ENCODE results near the gene MSI2.

- TF ChIP-seq TEAD4 (IDR thresholded peaks at IDR 0.05), result no peak
- TF ChIP-seq, protein P1, sequence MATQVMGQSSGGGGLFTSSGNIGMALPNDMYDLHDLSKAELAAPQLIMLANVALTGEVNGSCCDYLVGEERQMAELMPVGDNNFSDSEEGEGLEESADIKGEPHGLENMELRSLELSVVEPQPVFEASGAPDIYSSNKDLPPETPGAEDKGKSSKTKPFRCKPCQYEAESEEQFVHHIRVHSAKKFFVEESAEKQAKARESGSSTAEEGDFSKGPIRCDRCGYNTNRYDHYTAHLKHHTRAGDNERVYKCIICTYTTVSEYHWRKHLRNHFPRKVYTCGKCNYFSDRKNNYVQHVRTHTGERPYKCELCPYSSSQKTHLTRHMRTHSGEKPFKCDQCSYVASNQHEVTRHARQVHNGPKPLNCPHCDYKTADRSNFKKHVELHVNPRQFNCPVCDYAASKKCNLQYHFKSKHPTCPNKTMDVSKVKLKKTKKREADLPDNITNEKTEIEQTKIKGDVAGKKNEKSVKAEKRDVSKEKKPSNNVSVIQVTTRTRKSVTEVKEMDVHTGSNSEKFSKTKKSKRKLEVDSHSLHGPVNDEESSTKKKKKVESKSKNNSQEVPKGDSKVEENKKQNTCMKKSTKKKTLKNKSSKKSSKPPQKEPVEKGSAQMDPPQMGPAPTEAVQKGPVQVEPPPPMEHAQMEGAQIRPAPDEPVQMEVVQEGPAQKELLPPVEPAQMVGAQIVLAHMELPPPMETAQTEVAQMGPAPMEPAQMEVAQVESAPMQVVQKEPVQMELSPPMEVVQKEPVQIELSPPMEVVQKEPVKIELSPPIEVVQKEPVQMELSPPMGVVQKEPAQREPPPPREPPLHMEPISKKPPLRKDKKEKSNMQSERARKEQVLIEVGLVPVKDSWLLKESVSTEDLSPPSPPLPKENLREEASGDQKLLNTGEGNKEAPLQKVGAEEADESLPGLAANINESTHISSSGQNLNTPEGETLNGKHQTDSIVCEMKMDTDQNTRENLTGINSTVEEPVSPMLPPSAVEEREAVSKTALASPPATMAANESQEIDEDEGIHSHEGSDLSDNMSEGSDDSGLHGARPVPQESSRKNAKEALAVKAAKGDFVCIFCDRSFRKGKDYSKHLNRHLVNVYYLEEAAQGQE (IDR thresholded peaks at IDR 0.05; ENCODE audit: low read depth), result no peak
- no peak for TF ChIP-seq EP300 (IDR thresholded peaks at IDR 0.05; ENCODE audit: borderline replicate concordance)
- TF ChIP-seq YY1 (IDR thresholded peaks at IDR 0.05; ENCODE audit: low read depth), result no peak
- TF ChIP-seq, protein P2, sequence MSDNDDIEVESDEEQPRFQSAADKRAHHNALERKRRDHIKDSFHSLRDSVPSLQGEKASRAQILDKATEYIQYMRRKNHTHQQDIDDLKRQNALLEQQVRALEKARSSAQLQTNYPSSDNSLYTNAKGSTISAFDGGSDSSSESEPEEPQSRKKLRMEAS (IDR thresholded peaks at IDR 0.05), result no peak
- TF ChIP-seq RAD21 (IDR thresholded peaks at IDR 0.05; ENCODE audit: low read depth), result no peak
- no peak for TF ChIP-seq TCF12 (IDR thresholded peaks at IDR 0.05; ENCODE audit: low read depth)
- TF ChIP-seq TAF1 (IDR thresholded peaks at IDR 0.05; ENCODE audit: low read depth), result no peak
- no peak for TF ChIP-seq EGR1 (IDR thresholded peaks at IDR 0.05)
- TF ChIP-seq NFIC (IDR thresholded peaks at IDR 0.05), result no peak
- no peak for TF ChIP-seq ZBTB7A (IDR thresholded peaks at IDR 0.05; ENCODE audit: low read depth)
- no peak for TF ChIP-seq CREB1 (IDR thresholded peaks at IDR 0.05; ENCODE audit: low read depth)
Measured at GRCh38 chr17:57498443-57498842, 242.1 kb downstream of the MSI2 start.

All from Ishikawa (cell line).